WTC11 (cell line): ENCODE measurements around the gene MFNG. TPM values are rescaled to one million over a fixed set of nuclear protein-coding genes. Genes with fewer than 3 reads are reported as not detected.

Experiments
- ATAC-seq: fragments of 200-7000 bp; cut with Tn5 transposase; 2 replicates; pipeline ENCODE4 v1.10.0; 2021; ENCODE audit warnings: mild to moderate bottlenecking, moderate library complexity
- CTCF ChIA-PET: fragments of 300-600 bp; sonication (Branson Sonifier 250); formaldehyde crosslinking; loops from one replicate; lab custom pipeline; 2021; ENCODE audit warnings: antibody characterized with exemption; lab: Charles Lee
- POLR2A ChIA-PET: fragments of 350-600 bp; sonication (Branson Sonifier 250); formaldehyde crosslinking; loops from one replicate; lab custom pipeline; 2021; ENCODE audit warnings: antibody characterized with exemption; lab: Charles Lee
- DNase-seq: peaks from one replicate; pipeline ENCODE4 v3.0.0; 2021; ENCODE audit warnings: low spot score
- H3K27ac Mint-ChIP-seq: 2 replicates; pipeline ENCODE4 v1.8.0; 2021; ENCODE audit warnings: mixed read lengths
- H3K27me3 Mint-ChIP-seq: 2 replicates; pipeline ENCODE4 v1.8.0; 2021; ENCODE audit warnings: low read depth, mild to moderate bottlenecking, moderate library complexity, mixed read lengths
- H3K36me3 Mint-ChIP-seq: 2 replicates; pipeline ENCODE4 v1.8.0; 2021; ENCODE audit warnings: mixed read lengths
- H3K4me1 Mint-ChIP-seq: 2 replicates; pipeline ENCODE4 v1.8.0; 2022; ENCODE audit warnings: mixed read lengths
- H3K4me3 Mint-ChIP-seq: 2 replicates; pipeline ENCODE4 v1.8.0; 2021; ENCODE audit warnings: mild to moderate bottlenecking, moderate library complexity, mixed read lengths
- H3K9me3 Mint-ChIP-seq: 2 replicates; pipeline ENCODE4 v1.8.0; 2021; ENCODE audit warnings: mixed read lengths
- E2F4 ChIP-seq: sonication (generic); formaldehyde crosslinking; IDR thresholded peaks from 2 replicates; pipeline ENCODE4 v1.8.1; 2022; ENCODE audit warnings: low read depth, mild to moderate bottlenecking, moderate library complexity, missing genetic modification reagents, borderline replicate concordance
- EMX1 ChIP-seq: fragments of 250-450 bp; sonication (Bioruptor Pico); IDR thresholded peaks from 2 replicates; pipeline ENCODE4 v1.8.0; 2021; ENCODE audit warnings: mild to moderate bottlenecking
- FOXJ3 ChIP-seq: sonication (generic); formaldehyde crosslinking; IDR thresholded peaks from 2 replicates; pipeline ENCODE4 v1.9.0; 2021; ENCODE audit warnings: missing genetic modification reagents, mild to moderate bottlenecking, borderline replicate concordance
- GABPB1 ChIP-seq: sonication (generic); formaldehyde crosslinking; IDR thresholded peaks from 2 replicates; pipeline ENCODE4 v1.8.1; 2023; ENCODE audit warnings: mild to moderate bottlenecking, missing genetic modification reagents
- GTF2I ChIP-seq: fragments of 250-450 bp; sonication (Bioruptor Pico); conservative IDR thresholded peaks from 2 replicates; pipeline ENCODE4 v1.4.0; 2021; ENCODE audit warnings: mild to moderate bottlenecking
- KAT7 ChIP-seq: sonication (generic); formaldehyde crosslinking; IDR thresholded peaks from 2 replicates; pipeline ENCODE4 v1.8.1; 2023; ENCODE audit warnings: missing genetic modification reagents, mild to moderate bottlenecking, borderline replicate concordance
- NR1H2 ChIP-seq: sonication (generic); formaldehyde crosslinking; IDR thresholded peaks from 2 replicates; pipeline ENCODE4 v1.9.0; 2021; ENCODE audit warnings: mild to moderate bottlenecking, moderate library complexity, missing genetic modification reagents
- NR3C1 ChIP-seq: sonication (generic); formaldehyde crosslinking; conservative IDR thresholded peaks from 2 replicates; pipeline ENCODE4 v1.8.1; 2023; ENCODE audit warnings: low read depth, mild to moderate bottlenecking, missing genetic modification reagents
- PRDM15 ChIP-seq: sonication (generic); formaldehyde crosslinking; IDR thresholded peaks from 2 replicates; pipeline ENCODE4 v1.8.0; 2022; ENCODE audit warnings: missing genetic modification reagents
- RELA ChIP-seq: sonication (generic); formaldehyde crosslinking; IDR thresholded peaks from 2 replicates; pipeline ENCODE4 v1.8.1; 2022; ENCODE audit warnings: missing genetic modification reagents, mild to moderate bottlenecking, borderline replicate concordance
- SMAD3 ChIP-seq: sonication (generic); formaldehyde crosslinking; IDR thresholded peaks from 2 replicates; pipeline ENCODE4 v1.8.0; 2022; ENCODE audit warnings: missing genetic modification reagents, mild to moderate bottlenecking, borderline replicate concordance
- STAT6 ChIP-seq: sonication (generic); formaldehyde crosslinking; conservative IDR thresholded peaks from 2 replicates; pipeline ENCODE4 v1.8.1; 2023; ENCODE audit warnings: mild to moderate bottlenecking, low read depth, missing genetic modification reagents, moderate library complexity
- ZNF138 ChIP-seq: sonication (generic); formaldehyde crosslinking; conservative IDR thresholded peaks from 2 replicates; pipeline ENCODE4 v1.8.1; 2022; ENCODE audit warnings: mild to moderate bottlenecking, moderate library complexity, missing genetic modification reagents
- ZNF219 ChIP-seq: sonication (generic); formaldehyde crosslinking; IDR thresholded peaks from 2 replicates; pipeline ENCODE4 v1.8.0; 2023; ENCODE audit warnings: missing genetic modification reagents, mild to moderate bottlenecking, borderline replicate concordance
- total RNA-seq: library from RNA; stranded (reverse); gene quantifications from 3 replicates; pipeline ENCODE4 v1.2.3, GENCODE V29; 2021
- TF ChIP-seq, protein P1 (sequence below): sonication (generic); formaldehyde crosslinking; conservative IDR thresholded peaks from 2 replicates; pipeline ENCODE4 v1.8.1; 2022; ENCODE audit warnings: mild to moderate bottlenecking, missing genetic modification reagents
- TF ChIP-seq, protein P2 (sequence below): sonication (generic); formaldehyde crosslinking; IDR thresholded peaks from 2 replicates; pipeline ENCODE4 v1.8.0; 2022; ENCODE audit warnings: mild to moderate bottlenecking, missing genetic modification reagents
- TF ChIP-seq, protein P3 (sequence below): sonication (generic); formaldehyde crosslinking; IDR thresholded peaks from 2 replicates; pipeline ENCODE4 v1.8.1; 2023; ENCODE audit warnings: mild to moderate bottlenecking, missing genetic modification reagents, moderate library complexity
- TF ChIP-seq, protein P4 (sequence below): sonication (generic); formaldehyde crosslinking; IDR thresholded peaks from 2 replicates; pipeline ENCODE4 v1.8.1; 2023; ENCODE audit warnings: mild to moderate bottlenecking, missing genetic modification reagents

MFNG gene
- total RNA-seq, 1 experiment from 2014 or later: 3.2 TPM

DNA sequence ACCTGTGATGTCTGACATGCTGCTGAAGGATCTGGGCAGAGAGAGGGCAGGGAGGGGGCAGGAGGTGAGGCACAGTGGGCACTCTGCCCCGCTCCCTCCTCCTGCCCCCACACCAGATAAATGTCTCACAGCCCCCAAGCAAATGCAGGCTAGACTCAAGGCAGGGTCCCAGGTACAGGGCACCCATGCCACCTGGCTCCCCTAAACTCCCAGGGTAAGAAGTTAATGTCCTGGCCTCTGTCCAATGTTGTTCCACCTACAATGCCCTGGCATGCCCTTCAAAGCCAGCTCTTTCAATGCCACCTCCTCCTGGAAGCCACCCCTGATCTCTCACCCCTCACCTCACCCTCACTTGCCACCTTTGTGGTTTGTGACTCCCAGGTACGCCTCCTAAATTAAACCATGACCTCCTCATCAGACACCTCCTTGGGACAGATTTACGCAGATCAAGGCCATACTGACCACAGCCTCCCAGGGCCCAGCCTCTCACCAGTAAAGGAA, 17.0 kb upstream of the MFNG start:
- Mint-ChIP-seq H3K9me3 (no peaks in the 10 kb centered on the region), H3K4me1 (peaks cover 30% of the 10 kb centered on the region), H3K27me3 (no peaks in the 10 kb centered on the region), H3K36me3 (no peaks in the 10 kb centered on the region), H3K4me3 (no peak overlapping the region), H3K27ac (peak overlapping the region; percentile 58)
- POLR2A ChIA-PET: no interaction called here
- no peak for ATAC-seq
- TF ChIP-seq NR3C1: no peak
- TF ChIP-seq ZNF138 (CRISPR knock-in tag): no peak
- TF ChIP-seq SMAD3 (CRISPR knock-in tag): no peak
- TF ChIP-seq GTF2I: no peak
- no peak for TF ChIP-seq GABPB1 (CRISPR knock-in tag)
- TF ChIP-seq, protein P1, sequence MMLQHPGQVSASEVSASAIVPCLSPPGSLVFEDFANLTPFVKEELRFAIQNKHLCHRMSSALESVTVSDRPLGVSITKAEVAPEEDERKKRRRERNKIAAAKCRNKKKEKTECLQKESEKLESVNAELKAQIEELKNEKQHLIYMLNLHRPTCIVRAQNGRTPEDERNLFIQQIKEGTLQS (CRISPR knock-in tag): no peak
- TF ChIP-seq, protein P2, sequence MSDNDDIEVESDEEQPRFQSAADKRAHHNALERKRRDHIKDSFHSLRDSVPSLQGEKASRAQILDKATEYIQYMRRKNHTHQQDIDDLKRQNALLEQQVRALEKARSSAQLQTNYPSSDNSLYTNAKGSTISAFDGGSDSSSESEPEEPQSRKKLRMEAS (CRISPR knock-in tag): no peak
- no peak for TF ChIP-seq STAT6 (CRISPR knock-in tag)
- no peak for TF ChIP-seq EMX1
- TF ChIP-seq, protein P3, sequence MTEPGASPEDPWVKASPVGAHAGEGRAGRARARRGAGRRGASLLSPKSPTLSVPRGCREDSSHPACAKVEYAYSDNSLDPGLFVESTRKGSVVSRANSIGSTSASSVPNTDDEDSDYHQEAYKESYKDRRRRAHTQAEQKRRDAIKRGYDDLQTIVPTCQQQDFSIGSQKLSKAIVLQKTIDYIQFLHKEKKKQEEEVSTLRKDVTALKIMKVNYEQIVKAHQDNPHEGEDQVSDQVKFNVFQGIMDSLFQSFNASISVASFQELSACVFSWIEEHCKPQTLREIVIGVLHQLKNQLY: no peak
- no peak for TF ChIP-seq FOXJ3 (CRISPR knock-in tag)
- TF ChIP-seq RELA (CRISPR knock-in tag): no peak
- TF ChIP-seq PRDM15 (CRISPR knock-in tag): no peak
- no peak for TF ChIP-seq ZNF219 (CRISPR knock-in tag)
- CTCF ChIA-PET: interaction anchor here (3.1 kb wide), 1 partner anchor 31 kb away, joined by 10 read pairs; no protein-coding TSS in a partner anchor
- no peak for DNase-seq

DNA sequence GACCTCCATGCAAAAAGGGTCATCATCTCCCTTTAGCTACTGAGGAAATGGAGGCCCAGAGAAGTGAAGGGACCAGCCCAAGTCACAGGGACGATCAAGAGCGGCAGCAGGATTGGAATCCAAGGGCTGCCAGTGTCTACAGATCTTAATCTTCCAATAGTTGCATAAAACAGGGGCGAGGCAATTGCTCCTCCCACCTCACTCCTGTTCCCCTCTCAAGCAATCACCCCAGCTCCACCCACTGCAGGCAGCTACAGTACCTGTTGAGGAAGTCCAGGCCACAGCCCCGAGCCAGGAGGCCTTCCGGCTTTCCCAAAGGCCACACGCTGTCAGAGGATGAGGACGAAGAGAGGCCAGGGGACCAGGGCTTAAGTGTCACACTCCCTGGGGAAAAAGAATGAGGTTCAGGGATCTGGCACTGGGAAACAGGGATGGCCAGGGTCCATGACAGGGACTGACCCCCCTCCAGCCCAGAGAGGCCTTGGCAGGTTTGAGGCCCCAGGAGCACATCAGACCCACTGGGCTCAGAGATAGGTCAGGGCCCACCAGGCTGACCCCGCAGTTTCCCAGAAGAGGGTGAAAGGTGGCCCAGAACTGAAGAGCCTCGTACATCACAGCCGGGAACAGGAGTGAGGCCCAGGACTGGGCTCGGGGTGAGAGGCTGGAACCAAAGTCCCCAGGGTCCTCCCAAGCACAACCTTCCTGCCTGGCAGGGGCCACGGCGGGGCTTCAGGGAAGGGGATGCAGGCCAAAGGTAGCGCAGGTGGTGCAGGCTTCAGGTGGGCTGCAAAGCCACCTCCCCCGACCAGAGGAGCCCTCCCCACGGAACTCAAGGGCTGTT, 16.4 kb upstream of the MFNG start:
- peaks cover 35% of the 10 kb centered on the region for H3K4me1 Mint-ChIP-seq
- DNase-seq: no peak
- no peak for ATAC-seq
- H3K27ac Mint-ChIP-seq: no peak overlapping the region; the same call in 1 of the 2 replicates
- no peak overlapping the region for H3K4me3 Mint-ChIP-seq
- H3K9me3 Mint-ChIP-seq: no peaks in the 10 kb centered on the region
- no peaks in the 10 kb centered on the region for H3K36me3 Mint-ChIP-seq
- no peaks in the 10 kb centered on the region for H3K27me3 Mint-ChIP-seq
- ChIA-PET CTCF (interaction anchor here (0.9 to 3.1 kb wide), 3 partner anchors 16 to 64 kb away, joined by 3 to 10 read pairs (median 6); partner anchors contain the start of gene MFNG), POLR2A (no interaction called here)
- TF ChIP-seq, protein P4, sequence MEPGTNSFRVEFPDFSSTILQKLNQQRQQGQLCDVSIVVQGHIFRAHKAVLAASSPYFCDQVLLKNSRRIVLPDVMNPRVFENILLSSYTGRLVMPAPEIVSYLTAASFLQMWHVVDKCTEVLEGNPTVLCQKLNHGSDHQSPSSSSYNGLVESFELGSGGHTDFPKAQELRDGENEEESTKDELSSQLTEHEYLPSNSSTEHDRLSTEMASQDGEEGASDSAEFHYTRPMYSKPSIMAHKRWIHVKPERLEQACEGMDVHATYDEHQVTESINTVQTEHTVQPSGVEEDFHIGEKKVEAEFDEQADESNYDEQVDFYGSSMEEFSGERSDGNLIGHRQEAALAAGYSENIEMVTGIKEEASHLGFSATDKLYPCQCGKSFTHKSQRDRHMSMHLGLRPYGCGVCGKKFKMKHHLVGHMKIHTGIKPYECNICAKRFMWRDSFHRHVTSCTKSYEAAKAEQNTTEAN (CRISPR knock-in tag): no peak
- no peak; the same call in 1 of the 2 replicates for TF ChIP-seq GABPB1 (CRISPR knock-in tag)
- no peak for TF ChIP-seq E2F4
- no peak for TF ChIP-seq KAT7 (CRISPR knock-in tag)
- TF ChIP-seq NR1H2 (CRISPR knock-in tag): no peak
- no peak for TF ChIP-seq GTF2I
